ENCODE results near the gene NTHL1. TPM values are rescaled to one million over a fixed set of nuclear protein-coding genes. Genes with fewer than 3 reads are reported as not detected.

The NTHL1 gene
- total and polyA plus RNA-seq, 9 of the 15 experiments (the other 6 are each of a cell fraction or from before 2014, with no cell fraction given), result 1.1 to 58.8 (median 17.6) TPM

DNA sequence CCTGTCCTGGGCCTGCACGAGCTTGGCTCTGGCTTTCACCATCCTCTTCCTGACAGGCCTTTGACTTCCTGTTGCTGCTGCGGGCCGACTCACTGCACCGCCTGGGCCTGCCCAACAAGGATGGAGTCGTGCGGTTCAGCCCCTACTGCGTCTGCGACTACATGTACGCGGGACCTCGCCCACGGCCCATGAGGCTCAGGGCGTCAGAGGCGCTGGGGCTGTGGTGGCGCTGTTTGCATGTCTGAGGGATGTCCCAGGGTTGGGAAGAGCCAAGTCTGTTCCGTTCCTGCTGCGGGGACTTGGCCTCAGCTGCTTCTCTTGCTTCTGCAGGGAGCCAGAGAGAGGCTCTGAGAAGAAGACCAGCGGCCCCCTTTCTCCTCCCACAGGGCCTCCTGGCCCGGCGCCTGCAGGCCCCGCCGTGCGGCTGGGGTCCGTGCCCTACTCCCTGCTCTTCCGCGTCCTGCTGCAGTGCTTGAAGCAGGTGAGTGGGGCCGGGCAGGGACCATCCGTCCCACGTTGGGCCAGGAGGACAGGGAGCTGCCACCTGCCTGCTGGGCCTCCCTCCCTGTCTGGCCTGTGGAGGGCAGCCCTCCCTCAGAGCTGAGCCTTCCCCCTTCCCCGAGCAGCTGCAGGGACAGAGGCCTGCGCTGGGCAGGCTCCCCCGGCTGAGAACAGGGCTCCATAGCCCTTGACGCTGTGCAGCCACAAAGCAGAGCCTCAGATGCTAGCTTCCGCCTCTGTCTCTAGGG is 24.0 kb upstream of the NTHL1 start:
- in situ Hi-C loops (cut with MboI), result no loop called here
- BruUV-seq (replicated peaks), result no TSS peak
- H2AFZ ChIP-seq (ENCODE audit: low read depth, low read length), result no peak overlapping the region
- CTCF ChIA-PET (ENCODE audit: low intra/inter-chr PET ratio), result no interaction called here
- no peaks in the 10 kb centered on the region for H3K79me2 ChIP-seq (ENCODE audit: control insufficient read depth, insufficient read depth, low read length)
- peak overlapping the region in 1 of 2 experiments; percentile 52; a peak in 1 of 4 replicates for H3K9ac ChIP-seq (ENCODE audit: insufficient read depth in 1 of 2, low read depth in 2 of 2, low read length in 2 of 2)
- POLR2A ChIA-PET, result interaction anchor here (0.6 to 0.7 kb wide), 2 partner anchors 8 to 34 kb away, joined by 3 to 4 read pairs; no protein-coding TSS in a partner anchor
- H3K9me1 ChIP-seq (ENCODE audit: control insufficient read depth, insufficient read depth, low read length), result no peaks in the 10 kb centered on the region
- no peaks in the 10 kb centered on the region for H4K20me1 ChIP-seq (replicated peaks; ENCODE audit: control insufficient read depth, insufficient read depth, low read length)
- peaks cover 0 to 9% of the 10 kb centered on the region in 2 experiments; a peak in 2 of 5 replicates for H3K4me1 ChIP-seq (replicated peaks in 1 of 2; ENCODE audit: control insufficient read depth in 2 of 2, insufficient read depth in 2 of 2, low read length in 2 of 2)
- FAIRE-seq (no peak), DNase-seq (ENCODE audit: extremely low read depth in 1 of 4, low spot score in 3 of 4) (no peak), ATAC-seq (peak; percentile 66)
- H3K36me3 ChIP-seq (ENCODE audit: control insufficient read depth, insufficient read depth, low read length), result peaks cover 54% of the 10 kb centered on the region; the same call in 2 of the 3 replicates
- no peak overlapping the region for H3K27ac ChIP-seq (ENCODE audit: extremely low read depth, low read depth, low read length)
- WGBS (ENCODE audit: insufficient coverage, low coverage, missing lambda C conversion rate), result 84% methylated on average over 20 of the region's 34 CpGs
- TF ChIP-seq RAD21 (CRISPR knock-in tag; conservative IDR thresholded peaks at IDR 0.05 in 1 of 2, IDR thresholded peaks at IDR 0.05 in 1 of 2), result 0 out of 4 replicates have a peak, but pooled peaks of 1 of the 2 experiments have one; percentile 3
- TF ChIP-seq, protein P1, sequence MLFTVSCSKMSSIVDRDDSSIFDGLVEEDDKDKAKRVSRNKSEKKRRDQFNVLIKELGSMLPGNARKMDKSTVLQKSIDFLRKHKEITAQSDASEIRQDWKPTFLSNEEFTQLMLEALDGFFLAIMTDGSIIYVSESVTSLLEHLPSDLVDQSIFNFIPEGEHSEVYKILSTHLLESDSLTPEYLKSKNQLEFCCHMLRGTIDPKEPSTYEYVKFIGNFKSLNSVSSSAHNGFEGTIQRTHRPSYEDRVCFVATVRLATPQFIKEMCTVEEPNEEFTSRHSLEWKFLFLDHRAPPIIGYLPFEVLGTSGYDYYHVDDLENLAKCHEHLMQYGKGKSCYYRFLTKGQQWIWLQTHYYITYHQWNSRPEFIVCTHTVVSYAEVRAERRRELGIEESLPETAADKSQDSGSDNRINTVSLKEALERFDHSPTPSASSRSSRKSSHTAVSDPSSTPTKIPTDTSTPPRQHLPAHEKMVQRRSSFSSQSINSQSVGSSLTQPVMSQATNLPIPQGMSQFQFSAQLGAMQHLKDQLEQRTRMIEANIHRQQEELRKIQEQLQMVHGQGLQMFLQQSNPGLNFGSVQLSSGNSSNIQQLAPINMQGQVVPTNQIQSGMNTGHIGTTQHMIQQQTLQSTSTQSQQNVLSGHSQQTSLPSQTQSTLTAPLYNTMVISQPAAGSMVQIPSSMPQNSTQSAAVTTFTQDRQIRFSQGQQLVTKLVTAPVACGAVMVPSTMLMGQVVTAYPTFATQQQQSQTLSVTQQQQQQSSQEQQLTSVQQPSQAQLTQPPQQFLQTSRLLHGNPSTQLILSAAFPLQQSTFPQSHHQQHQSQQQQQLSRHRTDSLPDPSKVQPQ (CRISPR knock-in tag; IDR thresholded peaks at IDR 0.05; ENCODE audit: borderline replicate concordance), result no peak
- TF ChIP-seq, protein P2, sequence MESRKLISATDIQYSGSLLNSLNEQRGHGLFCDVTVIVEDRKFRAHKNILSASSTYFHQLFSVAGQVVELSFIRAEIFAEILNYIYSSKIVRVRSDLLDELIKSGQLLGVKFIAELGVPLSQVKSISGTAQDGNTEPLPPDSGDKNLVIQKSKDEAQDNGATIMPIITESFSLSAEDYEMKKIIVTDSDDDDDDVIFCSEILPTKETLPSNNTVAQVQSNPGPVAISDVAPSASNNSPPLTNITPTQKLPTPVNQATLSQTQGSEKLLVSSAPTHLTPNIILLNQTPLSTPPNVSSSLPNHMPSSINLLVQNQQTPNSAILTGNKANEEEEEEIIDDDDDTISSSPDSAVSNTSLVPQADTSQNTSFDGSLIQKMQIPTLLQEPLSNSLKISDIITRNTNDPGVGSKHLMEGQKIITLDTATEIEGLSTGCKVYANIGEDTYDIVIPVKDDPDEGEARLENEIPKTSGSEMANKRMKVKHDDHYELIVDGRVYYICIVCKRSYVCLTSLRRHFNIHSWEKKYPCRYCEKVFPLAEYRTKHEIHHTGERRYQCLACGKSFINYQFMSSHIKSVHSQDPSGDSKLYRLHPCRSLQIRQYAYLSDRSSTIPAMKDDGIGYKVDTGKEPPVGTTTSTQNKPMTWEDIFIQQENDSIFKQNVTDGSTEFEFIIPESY (CRISPR knock-in tag; IDR thresholded peaks at IDR 0.05), result peak; percentile 95
- TF ChIP-seq, protein P3, sequence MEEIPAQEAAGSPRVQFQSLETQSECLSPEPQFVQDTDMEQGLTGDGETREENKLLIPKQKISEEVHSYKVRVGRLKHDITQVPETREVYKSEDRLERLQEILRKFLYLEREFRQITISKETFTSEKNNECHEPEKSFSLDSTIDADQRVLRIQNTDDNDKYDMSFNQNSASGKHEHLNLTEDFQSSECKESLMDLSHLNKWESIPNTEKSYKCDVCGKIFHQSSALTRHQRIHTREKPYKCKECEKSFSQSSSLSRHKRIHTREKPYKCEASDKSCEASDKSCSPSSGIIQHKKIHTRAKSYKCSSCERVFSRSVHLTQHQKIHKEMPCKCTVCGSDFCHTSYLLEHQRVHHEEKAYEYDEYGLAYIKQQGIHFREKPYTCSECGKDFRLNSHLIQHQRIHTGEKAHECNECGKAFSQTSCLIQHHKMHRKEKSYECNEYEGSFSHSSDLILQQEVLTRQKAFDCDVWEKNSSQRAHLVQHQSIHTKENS (CRISPR knock-in tag; IDR thresholded peaks at IDR 0.05), result no peak
- H3K27me3 ChIP-seq (ENCODE audit: control insufficient read depth in 2 of 2, insufficient read depth in 2 of 2, low read length in 2 of 2), result no peaks in the 10 kb centered on the region
- no peak overlapping the region for H3K4me3 ChIP-seq
- no peaks in the 10 kb centered on the region for H3K9me3 ChIP-seq (replicated peaks; ENCODE audit: control insufficient read depth, insufficient read depth, low read depth, low read length)
- no peak overlapping the region for H3K4me2 ChIP-seq (ENCODE audit: insufficient read depth, low read length)
- intact Hi-C loops (cut with micrococcal nuclease), result no loop called here

Data from K562 (cell line).